ENCODE data around the gene ZFP69. TPM values are rescaled to one million over a fixed set of nuclear protein-coding genes. Genes with fewer than 3 reads are reported as not detected.
"Not testable (repeated sequence)": the region's sequence is repeated elsewhere in the genome, so short reads cannot be mapped to it uniquely, and the experiment has no call there.

The ZFP69 gene
- total and polyA plus RNA-seq, 12 donors = 0.18 to 3.2 (median 1.9) TPM

DNA sequence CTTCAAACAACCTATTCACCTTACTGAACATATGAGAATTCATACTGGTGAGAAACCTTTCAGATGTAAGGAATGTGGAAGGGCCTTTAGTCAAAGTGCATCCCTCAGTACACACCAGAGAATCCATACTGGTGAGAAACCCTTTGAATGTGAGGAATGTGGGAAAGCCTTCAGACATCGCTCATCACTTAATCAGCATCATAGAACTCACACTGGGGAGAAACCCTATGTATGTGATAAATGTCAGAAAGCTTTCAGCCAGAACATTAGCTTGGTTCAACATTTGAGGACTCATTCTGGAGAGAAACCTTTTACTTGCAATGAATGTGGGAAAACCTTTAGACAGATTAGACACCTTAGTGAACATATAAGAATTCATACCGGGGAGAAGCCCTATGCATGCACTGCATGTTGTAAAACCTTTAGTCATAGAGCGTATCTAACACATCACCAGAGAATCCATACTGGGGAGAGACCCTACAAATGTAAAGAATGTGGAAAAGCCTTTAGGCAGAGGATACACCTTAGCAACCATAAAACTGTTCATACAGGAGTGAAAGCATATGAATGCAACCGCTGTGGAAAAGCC, 18.3 kb downstream of the ZFP69 start:
- peaks cover 0 to 7% of the 10 kb centered on the region in 2 donors for H3K36me3 ChIP-seq (replicated peaks in 1 of 2)

DNA sequence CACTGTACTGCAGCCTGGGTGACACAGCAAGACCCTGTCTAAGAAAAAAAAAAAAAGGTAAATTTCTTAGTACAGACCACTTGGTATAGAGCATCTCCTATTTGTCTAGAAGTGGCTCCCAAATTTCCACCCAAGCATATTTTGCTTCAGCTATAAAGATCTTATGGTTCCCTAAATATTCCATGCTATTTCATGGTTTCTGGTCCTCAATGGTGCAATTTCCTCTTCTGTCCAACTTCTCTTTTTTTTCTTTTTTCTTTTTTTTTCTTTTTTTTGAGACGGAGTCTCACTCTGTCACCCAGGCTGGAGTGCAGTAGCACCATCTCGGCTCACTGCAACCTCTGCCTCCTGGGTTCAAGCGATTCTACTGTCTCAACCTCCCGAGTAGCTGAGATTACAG, 25.6 kb downstream of the ZFP69 start:
- H3K9me3 ChIP-seq (replicated peaks in 1 of 3) = peaks cover 0 to 33% (median 0%) of the 10 kb centered on the region in 3 donors
- not testable (repeated sequence) for H3K27ac ChIP-seq

More for the DNA sequence above, 18.3 kb downstream of the ZFP69 start:
- 94 to 99% (median 98%) methylated on average over 4 of the region's 4 CpGs for WGBS, 4 donors
- Histone ChIP-seq H3K4me3 (no peak overlapping the region), H3K27me3 (no peaks in the 10 kb centered on the region), H3K9me3 (replicated peaks in 1 of 3) (peaks cover 0 to 46% (median 9%) of the 10 kb centered on the region in 3 donors), H3K27ac (no peak overlapping the region), H3K4me1 (replicated peaks in 1 of 2) (no peaks in the 10 kb centered on the region)
- DNase-seq = no peak
- TF ChIP-seq, protein P1, sequence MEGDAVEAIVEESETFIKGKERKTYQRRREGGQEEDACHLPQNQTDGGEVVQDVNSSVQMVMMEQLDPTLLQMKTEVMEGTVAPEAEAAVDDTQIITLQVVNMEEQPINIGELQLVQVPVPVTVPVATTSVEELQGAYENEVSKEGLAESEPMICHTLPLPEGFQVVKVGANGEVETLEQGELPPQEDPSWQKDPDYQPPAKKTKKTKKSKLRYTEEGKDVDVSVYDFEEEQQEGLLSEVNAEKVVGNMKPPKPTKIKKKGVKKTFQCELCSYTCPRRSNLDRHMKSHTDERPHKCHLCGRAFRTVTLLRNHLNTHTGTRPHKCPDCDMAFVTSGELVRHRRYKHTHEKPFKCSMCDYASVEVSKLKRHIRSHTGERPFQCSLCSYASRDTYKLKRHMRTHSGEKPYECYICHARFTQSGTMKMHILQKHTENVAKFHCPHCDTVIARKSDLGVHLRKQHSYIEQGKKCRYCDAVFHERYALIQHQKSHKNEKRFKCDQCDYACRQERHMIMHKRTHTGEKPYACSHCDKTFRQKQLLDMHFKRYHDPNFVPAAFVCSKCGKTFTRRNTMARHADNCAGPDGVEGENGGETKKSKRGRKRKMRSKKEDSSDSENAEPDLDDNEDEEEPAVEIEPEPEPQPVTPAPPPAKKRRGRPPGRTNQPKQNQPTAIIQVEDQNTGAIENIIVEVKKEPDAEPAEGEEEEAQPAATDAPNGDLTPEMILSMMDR (IDR thresholded peaks at IDR 0.05) = no peak
- TF ChIP-seq POLR2A (IDR thresholded peaks at IDR 0.05) = no peak
- intact Hi-C loops (cut with DNase I) = no loop called here

DNA sequence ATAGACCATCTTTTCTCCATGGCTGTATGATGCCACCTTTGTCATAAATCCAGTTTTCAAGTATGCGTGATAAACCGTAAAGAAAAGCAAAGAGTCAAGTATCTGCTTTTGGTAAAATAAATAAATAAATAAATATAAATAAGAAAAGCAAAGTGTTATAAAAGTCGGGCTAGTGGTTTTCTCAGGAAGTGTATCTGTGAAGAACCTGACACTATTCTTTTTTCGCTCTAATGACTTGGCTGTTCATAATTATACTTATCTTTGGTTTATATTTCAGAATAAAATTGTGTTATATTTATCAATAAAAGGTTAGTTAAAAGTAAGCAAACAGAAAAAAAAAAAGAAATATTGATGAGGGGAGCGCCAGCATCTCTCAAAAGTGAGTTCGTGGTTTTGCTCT, 30.9 kb downstream of the ZFP69 start:
- Histone ChIP-seq H3K27ac (peak overlapping the region in 2 of 5 donors; percentile 57 to 58), H3K27me3 (no peaks in the 10 kb centered on the region), H3K4me1 (replicated peaks in 1 of 2) (peaks cover 0 to 12% of the 10 kb centered on the region in 2 donors), H3K9me3 (replicated peaks in 1 of 3) (peaks cover 0 to 6% (median 0%) of the 10 kb centered on the region in 3 donors), H3K4me3 (peak overlapping the region in 3 of 4 donors; percentile 33 to 85 (median 69)), H3K36me3 (replicated peaks in 1 of 2) (no peaks in the 10 kb centered on the region)
- intact Hi-C loops (cut with DNase I) = no loop called here
- no peak for TF ChIP-seq POLR2A (IDR thresholded peaks at IDR 0.05)
- TF ChIP-seq, protein P1 (IDR thresholded peaks at IDR 0.05) = no peak
- no peak for DNase-seq
- 63 to 67% (median 63%) methylated on average over 6 of the region's 6 CpGs for WGBS, 4 donors

More for the DNA sequence above, 25.6 kb downstream of the ZFP69 start:
- H3K27me3 ChIP-seq; DNase-seq; H3K4me1 ChIP-seq (replicated peaks in 1 of 2); H3K4me3 ChIP-seq; intact Hi-C loops (cut with DNase I); H3K36me3 ChIP-seq (replicated peaks in 1 of 2): not testable (repeated sequence)
- WGBS, 4 donors = 89 to 95% (median 93%) methylated on average over 4 of the region's 4 CpGs

DNA sequence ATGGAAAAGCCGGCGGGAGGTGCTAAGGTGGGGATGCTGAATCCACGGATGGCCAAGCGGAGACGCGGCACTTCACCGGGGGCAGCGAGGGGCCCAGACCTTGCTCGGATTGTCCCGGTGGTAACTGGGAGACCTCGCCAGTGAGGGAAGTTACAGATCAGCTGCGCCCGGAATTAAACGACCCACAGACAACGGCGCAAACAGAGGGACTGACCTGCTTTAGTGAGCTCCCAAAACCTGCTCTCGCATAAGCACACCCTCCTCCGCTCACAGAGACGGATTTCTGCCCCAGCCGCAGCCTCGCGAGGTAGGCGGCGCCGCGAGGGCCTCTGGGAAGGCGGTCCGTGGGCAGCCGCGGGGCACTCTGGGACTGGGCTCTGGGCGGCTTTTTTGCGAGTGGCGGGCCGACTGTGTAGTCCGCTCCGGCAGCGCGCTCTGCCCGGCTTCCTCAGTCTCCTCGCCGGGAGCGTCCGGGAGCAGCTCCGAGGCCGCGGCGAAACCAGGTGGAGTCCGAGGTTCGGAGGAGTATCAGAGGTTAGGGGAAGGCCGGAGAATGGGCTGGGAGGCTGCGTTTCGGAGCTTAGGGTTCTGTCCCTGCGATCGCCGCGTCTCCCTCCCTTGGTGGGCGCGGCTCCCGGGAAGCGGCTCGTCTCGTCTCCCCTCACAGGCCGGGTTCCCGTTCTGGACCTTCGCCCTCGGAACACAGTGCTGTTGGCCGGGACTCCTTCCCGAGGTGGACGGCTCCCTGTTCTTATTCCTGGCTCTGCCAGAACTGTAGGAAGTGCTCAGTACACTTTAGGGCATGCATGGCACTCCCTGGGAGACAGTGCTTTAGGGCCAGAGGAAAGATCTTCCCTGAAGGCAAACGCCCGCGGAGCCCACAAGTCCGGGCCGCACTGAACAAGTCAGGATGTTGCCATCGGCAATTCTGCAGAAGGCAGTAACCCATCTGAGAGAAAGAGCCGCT, 31.6 kb downstream of the ZFP69 start, which contains the start of gene EXO5:
Gene EXO5, plus strand, starts transcription at position 393 of the 967 bp plus-strand sequence. CDS start 5,778 bp downstream, outside the sequence.
- Histone ChIP-seq H3K4me3 (peak within 1 kb of the TSS; percentile 33 to 85 (median 69)), H3K9me3 (replicated peaks in 1 of 3) (peaks cover 0 to 5% (median 0%) of the 10 kb centered on the region in 3 donors), H3K27me3 (no peaks in the 10 kb centered on the region), H3K4me1 (replicated peaks in 1 of 2) (peaks cover 0 to 12% of the 10 kb centered on the region in 2 donors), H3K36me3 (replicated peaks in 1 of 2) (no peaks in the 10 kb centered on the region), H3K27ac (peak within 1 kb of the TSS in 4 of 5 donors; percentile 51 to 82 (median 58))
- TF ChIP-seq, protein P1 (IDR thresholded peaks at IDR 0.05) = no peak
- peak; percentile 38 to 62 for TF ChIP-seq POLR2A (IDR thresholded peaks at IDR 0.05)
- intact Hi-C loops (cut with DNase I) = no loop called here
- peak; percentile 76 to 85 (median 80) for DNase-seq
- 0 to 6% (median 1%) methylated on average over 13 to 76 of the region's 76 CpGs for WGBS, 4 donors
